Central memory CD8-positive, alpha-beta T cell (primary cell): ENCODE measurements around the gene FASTKD3.
A peak's percentile ranks its signal among the peaks of the same experiment; 100 is the strongest.

ENCODE experiments used
- ATAC-seq: fragments of 150-1000 bp; cut with Tn5 transposase; replicated peaks from 2 replicates; pipeline ENCODE4 v1.10.0; 2022; ENCODE audit warnings: mild to moderate bottlenecking, moderate FRiP score, moderate number of reproducible peaks; ENCODE audit not compliant: poor library complexity, severe bottlenecking; ENCODE audit errors: extremely low read depth
- DNase-seq, 2 donors: peaks; one replicate each; pipeline ENCODE4 v3.0.0; 2021; ENCODE audit warnings: low spot score in 2 of 2
- H3K27ac Mint-ChIP-seq: one replicate; pipeline ENCODE4 v1.8.0; 2022; ENCODE audit warnings: low read depth, mild to moderate bottlenecking, moderate library complexity, mixed read lengths
- H3K27me3 Mint-ChIP-seq: one replicate; pipeline ENCODE4 v1.8.0; 2022; ENCODE audit warnings: mixed read lengths
- H3K36me3 Mint-ChIP-seq: one replicate; pipeline ENCODE4 v1.8.0; 2022; ENCODE audit warnings: mild to moderate bottlenecking, moderate library complexity, mixed read lengths; ENCODE audit not compliant: insufficient read depth
- H3K4me1 Mint-ChIP-seq: one replicate; pipeline ENCODE4 v1.8.0; 2022; ENCODE audit warnings: mixed read lengths
- H3K4me3 Mint-ChIP-seq: one replicate; pipeline ENCODE4 v1.8.0; 2022; ENCODE audit warnings: mild to moderate bottlenecking, moderate library complexity, mixed read lengths
- H3K9me3 Mint-ChIP-seq: one replicate; pipeline ENCODE4 v1.8.0; 2022; ENCODE audit warnings: mixed read lengths

The FASTKD3 gene

GRCh38 chr5:7897014-7897600 lies 28.3 kb upstream of the FASTKD3 start:
- Mint-ChIP-seq H3K27me3 (no peaks in the 10 kb centered on the region), H3K9me3 (no peaks in the 10 kb centered on the region), H3K36me3 (peaks cover 64% of the 10 kb centered on the region), H3K4me1 (no peaks in the 10 kb centered on the region), H3K27ac (no peak overlapping the region), H3K4me3 (no peak overlapping the region)
- ATAC-seq, result peak; percentile 40
- no peak for DNase-seq

- Mint-ChIP-seq H3K36me3 (peaks cover 71% of the 10 kb centered on the region), H3K4me3 (no peak overlapping the region), H3K27ac (peak overlapping the region; percentile 51)
These were observed 26.0 kb upstream of the FASTKD3 start for GRCh38 chr5:7894860-7895259.

GRCh38 chr5:7894439-7894838 lies 25.6 kb upstream of the FASTKD3 start:
- ATAC-seq, result no peak
- DNase-seq, result no peak
- Mint-ChIP-seq H3K4me1 (no peaks in the 10 kb centered on the region), H3K27me3 (no peaks in the 10 kb centered on the region), H3K4me3 (no peak overlapping the region), H3K27ac (peak overlapping the region; percentile 51), H3K9me3 (no peaks in the 10 kb centered on the region), H3K36me3 (peaks cover 74% of the 10 kb centered on the region)

More at GRCh38 chr5:7894860-7895259, 26.0 kb upstream of the FASTKD3 start:
- no peaks in the 10 kb centered on the region for H3K9me3 Mint-ChIP-seq
- ATAC-seq, result no peak
- DNase-seq, result no peak
- no peaks in the 10 kb centered on the region for H3K27me3 Mint-ChIP-seq
- no peaks in the 10 kb centered on the region for H3K4me1 Mint-ChIP-seq

- H3K27ac Mint-ChIP-seq, result no peak overlapping the region
- peaks cover 59% of the 10 kb centered on the region for H3K36me3 Mint-ChIP-seq
- DNase-seq (no peak), ATAC-seq (no peak)
- H3K4me1 Mint-ChIP-seq, result peaks cover 9% of the 10 kb centered on the region
- H3K27me3 Mint-ChIP-seq, result no peaks in the 10 kb centered on the region
- no peak overlapping the region for H3K4me3 Mint-ChIP-seq
- no peaks in the 10 kb centered on the region for H3K9me3 Mint-ChIP-seq
These were observed 20.1 kb upstream of the FASTKD3 start for GRCh38 chr5:7888901-7889300.

GRCh38 chr5:7886849-7887475 lies 18.1 kb upstream of the FASTKD3 start:
- ATAC-seq, result no peak
- peaks cover 58% of the 10 kb centered on the region for H3K36me3 Mint-ChIP-seq
- no peak overlapping the region for H3K4me3 Mint-ChIP-seq
- no peak for DNase-seq
- H3K4me1 Mint-ChIP-seq, result peaks cover 10% of the 10 kb centered on the region
- H3K9me3 Mint-ChIP-seq, result no peaks in the 10 kb centered on the region
- no peaks in the 10 kb centered on the region for H3K27me3 Mint-ChIP-seq
- no peak overlapping the region for H3K27ac Mint-ChIP-seq

- H3K9me3 Mint-ChIP-seq, result no peaks in the 10 kb centered on the region
- DNase-seq, result no peak
- H3K27me3 Mint-ChIP-seq, result no peaks in the 10 kb centered on the region
- peaks cover 26% of the 10 kb centered on the region for H3K4me1 Mint-ChIP-seq
- no peak overlapping the region for H3K4me3 Mint-ChIP-seq
- no peak overlapping the region for H3K27ac Mint-ChIP-seq
- no peak for ATAC-seq
- H3K36me3 Mint-ChIP-seq, result peaks cover 57% of the 10 kb centered on the region
These were observed 15.8 kb upstream of the FASTKD3 start for GRCh38 chr5:7884491-7885267.

GRCh38 chr5:7882926-7883325 lies 14.1 kb upstream of the FASTKD3 start:
- no peak for DNase-seq
- Mint-ChIP-seq H3K4me1 (peaks cover 27% of the 10 kb centered on the region), H3K36me3 (peaks cover 58% of the 10 kb centered on the region), H3K27ac (no peak overlapping the region), H3K4me3 (no peak overlapping the region), H3K9me3 (no peaks in the 10 kb centered on the region), H3K27me3 (no peaks in the 10 kb centered on the region)
- ATAC-seq, result no peak

GRCh38 chr5:7881816-7882215 lies 13.0 kb upstream of the FASTKD3 start:
- ATAC-seq (no peak), DNase-seq (no peak)
- no peaks in the 10 kb centered on the region for H3K27me3 Mint-ChIP-seq
- H3K36me3 Mint-ChIP-seq, result peaks cover 57% of the 10 kb centered on the region
- no peaks in the 10 kb centered on the region for H3K9me3 Mint-ChIP-seq
- peak overlapping the region; percentile 32 for H3K27ac Mint-ChIP-seq
- H3K4me3 Mint-ChIP-seq, result no peak overlapping the region
- peaks cover 28% of the 10 kb centered on the region for H3K4me1 Mint-ChIP-seq

GRCh38 chr5:7881091-7881490 lies 12.3 kb upstream of the FASTKD3 start:
- Mint-ChIP-seq H3K9me3 (no peaks in the 10 kb centered on the region), H3K27me3 (no peaks in the 10 kb centered on the region), H3K4me1 (peaks cover 34% of the 10 kb centered on the region), H3K4me3 (no peak overlapping the region), H3K27ac (no peak overlapping the region), H3K36me3 (peaks cover 60% of the 10 kb centered on the region)
- no peak for DNase-seq
- ATAC-seq, result no peak

- ATAC-seq (no peak), DNase-seq (no peak)
- no peaks in the 10 kb centered on the region for H3K9me3 Mint-ChIP-seq
- no peak overlapping the region for H3K4me3 Mint-ChIP-seq
- H3K4me1 Mint-ChIP-seq, result peaks cover 47% of the 10 kb centered on the region
- peaks cover 54% of the 10 kb centered on the region for H3K36me3 Mint-ChIP-seq
- H3K27ac Mint-ChIP-seq, result peak overlapping the region; percentile 80
- H3K27me3 Mint-ChIP-seq, result no peaks in the 10 kb centered on the region
These were observed 9.6 kb upstream of the FASTKD3 start for GRCh38 chr5:7878381-7878873.

GRCh38 chr5:7877851-7878250 lies 9.0 kb upstream of the FASTKD3 start:
- Mint-ChIP-seq H3K36me3 (peaks cover 49% of the 10 kb centered on the region), H3K27ac (peak overlapping the region; percentile 80), H3K9me3 (no peaks in the 10 kb centered on the region), H3K27me3 (no peaks in the 10 kb centered on the region), H3K4me3 (no peak overlapping the region), H3K4me1 (peaks cover 53% of the 10 kb centered on the region)
- no peak for DNase-seq
- ATAC-seq, result no peak

- DNase-seq (no peak), ATAC-seq (no peak)
- peak overlapping the region; percentile 80 for H3K27ac Mint-ChIP-seq
- H3K27me3 Mint-ChIP-seq, result no peaks in the 10 kb centered on the region
- H3K4me3 Mint-ChIP-seq, result no peak overlapping the region
- no peaks in the 10 kb centered on the region for H3K9me3 Mint-ChIP-seq
- H3K36me3 Mint-ChIP-seq, result peaks cover 46% of the 10 kb centered on the region
- peaks cover 61% of the 10 kb centered on the region for H3K4me1 Mint-ChIP-seq
These were observed 8.0 kb upstream of the FASTKD3 start for GRCh38 chr5:7876867-7877266.

- H3K36me3 Mint-ChIP-seq, result peaks cover 38% of the 10 kb centered on the region
- H3K4me1 Mint-ChIP-seq, result peaks cover 62% of the 10 kb centered on the region
- no peaks in the 10 kb centered on the region for H3K9me3 Mint-ChIP-seq
- no peaks in the 10 kb centered on the region for H3K27me3 Mint-ChIP-seq
- DNase-seq (no peak), ATAC-seq (no peak)
- H3K4me3 Mint-ChIP-seq, result no peak overlapping the region
- H3K27ac Mint-ChIP-seq, result no peak overlapping the region
These were observed 6.3 kb upstream of the FASTKD3 start for GRCh38 chr5:7875151-7875550.
